ENCODE data around the gene GABRR1. TPM values are rescaled to one million over a fixed set of nuclear protein-coding genes. Genes with fewer than 3 reads are reported as not detected.

The GABRR1 gene
- total RNA-seq, 4 donors from 2014 or later = 0.14 TPM; not detected in 3

- 59 to 73% methylated on average over 5 of the region's 5 CpGs for WGBS, 2 donors (ENCODE audit: low coverage in 1 of 2)
- in situ Hi-C loops (cut with MboI; ENCODE audit: low pct_ligation_motif_present in 1 of 4, low pct_unique_long_range_greater_than_20kb in 1 of 4, low sequenced_read_pairs in 3 of 4) = loop anchor here in 3 of 4 donors (5.0 to 25.0 kb wide), 4 partner anchors 120 to 262 kb away; partner anchors contain the start of gene SRSF12 (in 1 of the 3)
These were observed 27.3 kb upstream of the GABRR1 start for GRCh38 chr6:89244241-89244985.

GRCh38 chr6:89243331-89243629 is 26.1 kb upstream of the GABRR1 start:
- TF ChIP-seq CTCF (IDR thresholded peaks at IDR 0.05) = no peak
- TF ChIP-seq POLR2AphosphoS5 (IDR thresholded peaks at IDR 0.05) = no peak
- no peak for TF ChIP-seq POLR2A (IDR thresholded peaks at IDR 0.05)
- TF ChIP-seq EP300 (IDR thresholded peaks at IDR 0.05; ENCODE audit: low read depth) = no peak
- in situ Hi-C loops (cut with MboI; ENCODE audit: low pct_ligation_motif_present in 1 of 4, low pct_unique_long_range_greater_than_20kb in 1 of 4, low sequenced_read_pairs in 3 of 4) (loop anchor here in 3 of 4 donors (5.0 to 25.0 kb wide), 4 partner anchors 118 to 261 kb away; partner anchors contain the start of gene SRSF12 (in 1 of the 3)), intact Hi-C loops (cut with DNase I; ENCODE audit: low total_unique reads) (loop anchor here (5.0 kb wide), 2 partner anchors 121 to 261 kb away; no protein-coding TSS in a partner anchor)
- H3K9me3 ChIP-seq = no peaks in the 10 kb centered on the region
- no peak overlapping the region for H3K27ac ChIP-seq
- no peaks in the 10 kb centered on the region for H3K27me3 ChIP-seq
- 40 to 62% methylated on average over 1 of the region's 1 CpG for WGBS, 2 donors (ENCODE audit: low coverage in 1 of 2)
- H3K4me1 ChIP-seq = no peaks in the 10 kb centered on the region
- H3K36me3 ChIP-seq = no peaks in the 10 kb centered on the region
- no peak for DNase-seq
- no peak overlapping the region for H3K4me3 ChIP-seq

More at GRCh38 chr6:89244241-89244985, 27.3 kb upstream of the GABRR1 start:
- intact Hi-C loops (cut with DNase I; ENCODE audit: low total_unique reads) = loop anchor here (5.0 kb wide), 2 partner anchors 122 to 262 kb away; no protein-coding TSS in a partner anchor
- Histone ChIP-seq H3K27ac (peak overlapping the region in 1 of 4 donors; percentile 21), H3K36me3 (no peaks in the 10 kb centered on the region), H3K9me3 (no peaks in the 10 kb centered on the region), H3K4me1 (no peaks in the 10 kb centered on the region), H3K4me3 (no peak overlapping the region), H3K27me3 (no peaks in the 10 kb centered on the region)
- peak; percentile 19 for DNase-seq
- TF ChIP-seq POLR2AphosphoS5 (IDR thresholded peaks at IDR 0.05) = no peak
- TF ChIP-seq POLR2A (IDR thresholded peaks at IDR 0.05) = no peak
- no peak for TF ChIP-seq EP300 (IDR thresholded peaks at IDR 0.05; ENCODE audit: low read depth)
- TF ChIP-seq CTCF (IDR thresholded peaks at IDR 0.05) = no peak

- H3K27me3 ChIP-seq = no peaks in the 10 kb centered on the region
- no peak overlapping the region for H3K27ac ChIP-seq
- peak; percentile 12 for DNase-seq
- TF ChIP-seq CTCF (IDR thresholded peaks at IDR 0.05) (peak; percentile 45 to 68 (median 50)), EP300 (IDR thresholded peaks at IDR 0.05; ENCODE audit: low read depth) (no peak), POLR2AphosphoS5 (IDR thresholded peaks at IDR 0.05) (no peak), POLR2A (IDR thresholded peaks at IDR 0.05) (no peak)
- H3K9me3 ChIP-seq = no peaks in the 10 kb centered on the region
- 24% methylated on average over 3 of the region's 3 CpGs for WGBS, 2 donors (ENCODE audit: low coverage in 1 of 2)
- intact Hi-C loops (cut with DNase I; ENCODE audit: low total_unique reads) (loop anchor here (5.0 kb wide), 2 partner anchors 120 to 260 kb away; no protein-coding TSS in a partner anchor), in situ Hi-C loops (cut with MboI; ENCODE audit: low pct_ligation_motif_present in 1 of 4, low pct_unique_long_range_greater_than_20kb in 1 of 4, low sequenced_read_pairs in 3 of 4) (loop anchor here in 3 of 4 donors (5.0 to 25.0 kb wide), 4 partner anchors 118 to 260 kb away; partner anchors contain the start of gene SRSF12 (in 1 of the 3))
- H3K36me3 ChIP-seq = no peaks in the 10 kb centered on the region
- H3K4me1 ChIP-seq = no peaks in the 10 kb centered on the region
- H3K4me3 ChIP-seq = no peak overlapping the region
These were observed 25.6 kb upstream of the GABRR1 start for GRCh38 chr6:89242574-89243330.

GRCh38 chr6:89239338-89239737 is 22.2 kb upstream of the GABRR1 start:
- no peaks in the 10 kb centered on the region for H3K27me3 ChIP-seq
- TF ChIP-seq POLR2AphosphoS5 (IDR thresholded peaks at IDR 0.05) = no peak
- no peak for TF ChIP-seq POLR2A (IDR thresholded peaks at IDR 0.05)
- TF ChIP-seq CTCF (IDR thresholded peaks at IDR 0.05) = peak in 3 of 5 experiments; percentile 12 to 22 (median 12)
- no peak for TF ChIP-seq EP300 (IDR thresholded peaks at IDR 0.05; ENCODE audit: low read depth)
- peak; percentile 22 for DNase-seq
- intact Hi-C loops (cut with DNase I; ENCODE audit: low total_unique reads) (no loop called here), in situ Hi-C loops (cut with MboI; ENCODE audit: low pct_ligation_motif_present in 1 of 4, low pct_unique_long_range_greater_than_20kb in 1 of 4, low sequenced_read_pairs in 3 of 4) (loop anchor here in 2 of 4 donors (10.0 to 25.0 kb wide), 2 partner anchors 127 to 255 kb away; partner anchors contain the start of gene SRSF12 (in 1 of the 2))
- H3K4me1 ChIP-seq = no peaks in the 10 kb centered on the region
- 69 to 74% methylated on average over 2 to 3 of the region's 3 CpGs for WGBS, 2 donors (ENCODE audit: low coverage in 1 of 2)
- H3K27ac ChIP-seq = no peak overlapping the region
- H3K4me3 ChIP-seq = no peak overlapping the region
- H3K36me3 ChIP-seq = no peaks in the 10 kb centered on the region
- no peaks in the 10 kb centered on the region for H3K9me3 ChIP-seq
